ENCODE data around the gene MAPK11.
A peak's percentile ranks its signal among the peaks of the same experiment; 100 is the strongest.
"Not testable (repeated sequence)": the region's sequence is repeated elsewhere in the genome, so short reads cannot be mapped to it uniquely, and the experiment has no call there.

MAPK11 gene

GRCh38 chr22:50275181-50276055, 5.2 kb upstream of the MAPK11 start:
- peaks cover 44% of the 10 kb centered on the region for H3K36me3 ChIP-seq (ENCODE audit: control insufficient read depth, insufficient read depth, low read length)
- H3K4me3 ChIP-seq (ENCODE audit: insufficient read depth, low read depth, low read length): no peak overlapping the region
- H3K27me3 ChIP-seq (ENCODE audit: control insufficient read depth, insufficient read depth, low read length, poor library complexity, severe bottlenecking): peaks cover 12% of the 10 kb centered on the region
- peaks cover 31% of the 10 kb centered on the region for H3K4me1 ChIP-seq (ENCODE audit: control insufficient read depth, insufficient read depth, low read length)
- WGBS, 2 experiments: 94% methylated on average over 43 of the region's 43 CpGs
- H3K27ac ChIP-seq (ENCODE audit: insufficient read depth, low read depth, low read length, poor library complexity, severe bottlenecking): peak overlapping the region; percentile 6
- H3K9me3 ChIP-seq (ENCODE audit: control insufficient read depth, low read length): no peaks in the 10 kb centered on the region

- Histone ChIP-seq H3K27ac (ENCODE audit: insufficient read depth, low read depth, low read length, poor library complexity, severe bottlenecking) (no peak overlapping the region), H3K4me3 (ENCODE audit: insufficient read depth, low read depth, low read length) (no peak overlapping the region), H3K4me1 (ENCODE audit: control insufficient read depth, insufficient read depth, low read length) (peaks cover 35% of the 10 kb centered on the region), H3K9me3 (ENCODE audit: control insufficient read depth, low read length) (no peaks in the 10 kb centered on the region), H3K27me3 (ENCODE audit: control insufficient read depth, insufficient read depth, low read length, poor library complexity, severe bottlenecking) (peaks cover 18% of the 10 kb centered on the region), H3K36me3 (ENCODE audit: control insufficient read depth, insufficient read depth, low read length) (peaks cover 44% of the 10 kb centered on the region)
- 85 to 87% methylated on average over 7 of the region's 7 CpGs for WGBS, 2 experiments
Observed at GRCh38 chr22:50274771-50275170, 4.6 kb upstream of the MAPK11 start.

- 71 to 73% methylated on average over 6 of the region's 7 CpGs for WGBS, 2 experiments
- H3K4me1 ChIP-seq (ENCODE audit: control insufficient read depth, insufficient read depth, low read length): peaks cover 40% of the 10 kb centered on the region
- no peak overlapping the region for H3K4me3 ChIP-seq (ENCODE audit: insufficient read depth, low read depth, low read length)
- peaks cover 43% of the 10 kb centered on the region for H3K36me3 ChIP-seq (ENCODE audit: control insufficient read depth, insufficient read depth, low read length)
- H3K9me3 ChIP-seq (ENCODE audit: control insufficient read depth, low read length): no peaks in the 10 kb centered on the region
- no peak overlapping the region for H3K27ac ChIP-seq (ENCODE audit: insufficient read depth, low read depth, low read length, poor library complexity, severe bottlenecking)
- H3K27me3 ChIP-seq (ENCODE audit: control insufficient read depth, insufficient read depth, low read length, poor library complexity, severe bottlenecking): peaks cover 23% of the 10 kb centered on the region
Observed at GRCh38 chr22:50274311-50274710, 4.1 kb upstream of the MAPK11 start.

GRCh38 chr22:50273781-50274180, 3.6 kb upstream of the MAPK11 start:
- WGBS, 2 experiments: 86 to 88% methylated on average over 10 of the region's 10 CpGs
- Histone ChIP-seq H3K27me3 (ENCODE audit: control insufficient read depth, insufficient read depth, low read length, poor library complexity, severe bottlenecking) (peaks cover 28% of the 10 kb centered on the region), H3K36me3 (ENCODE audit: control insufficient read depth, insufficient read depth, low read length) (peaks cover 38% of the 10 kb centered on the region), H3K4me1 (ENCODE audit: control insufficient read depth, insufficient read depth, low read length) (peaks cover 40% of the 10 kb centered on the region)
- H3K27ac ChIP-seq (ENCODE audit: insufficient read depth, low read depth, low read length, poor library complexity, severe bottlenecking); H3K4me3 ChIP-seq (ENCODE audit: insufficient read depth, low read depth, low read length); H3K9me3 ChIP-seq (ENCODE audit: control insufficient read depth, low read length): not testable (repeated sequence)

GRCh38 chr22:50273352-50273751, 3.2 kb upstream of the MAPK11 start:
- 90 to 96% methylated on average over 11 of the region's 11 CpGs for WGBS, 2 experiments

GRCh38 chr22:50272044-50272802, 2.0 kb upstream of the MAPK11 start:
- Histone ChIP-seq H3K9me3 (ENCODE audit: control insufficient read depth, low read length) (no peaks in the 10 kb centered on the region), H3K36me3 (ENCODE audit: control insufficient read depth, insufficient read depth, low read length) (peaks cover 22% of the 10 kb centered on the region), H3K4me1 (ENCODE audit: control insufficient read depth, insufficient read depth, low read length) (peaks cover 40% of the 10 kb centered on the region), H3K27ac (ENCODE audit: insufficient read depth, low read depth, low read length, poor library complexity, severe bottlenecking) (no peak overlapping the region), H3K4me3 (ENCODE audit: insufficient read depth, low read depth, low read length) (peak overlapping the region; percentile 14), H3K27me3 (ENCODE audit: control insufficient read depth, insufficient read depth, low read length, poor library complexity, severe bottlenecking) (peaks cover 44% of the 10 kb centered on the region)
- WGBS, 2 experiments: 22 to 24% methylated on average over 26 of the region's 26 CpGs

More at GRCh38 chr22:50273352-50273751, 3.2 kb upstream of the MAPK11 start:
- not testable (repeated sequence) for H3K4me3 ChIP-seq (ENCODE audit: insufficient read depth, low read depth, low read length); H3K9me3 ChIP-seq (ENCODE audit: control insufficient read depth, low read length); H3K27ac ChIP-seq (ENCODE audit: insufficient read depth, low read depth, low read length, poor library complexity, severe bottlenecking)
- peaks cover 33% of the 10 kb centered on the region for H3K36me3 ChIP-seq (ENCODE audit: control insufficient read depth, insufficient read depth, low read length)
- H3K27me3 ChIP-seq (ENCODE audit: control insufficient read depth, insufficient read depth, low read length, poor library complexity, severe bottlenecking): peaks cover 33% of the 10 kb centered on the region
- peaks cover 40% of the 10 kb centered on the region for H3K4me1 ChIP-seq (ENCODE audit: control insufficient read depth, insufficient read depth, low read length)

- H3K4me1 ChIP-seq (ENCODE audit: control insufficient read depth, insufficient read depth, low read length): peaks cover 40% of the 10 kb centered on the region
- H3K36me3 ChIP-seq (ENCODE audit: control insufficient read depth, insufficient read depth, low read length): peaks cover 16% of the 10 kb centered on the region
- WGBS, 2 experiments: 1% methylated on average over 45 of the region's 45 CpGs
Observed at GRCh38 chr22:50271519-50271970, 1.4 kb upstream of the MAPK11 start.

GRCh38 chr22:50270666-50271394, 650 bp upstream of the MAPK11 start:
- no peak overlapping the region for H3K27ac ChIP-seq (ENCODE audit: insufficient read depth, low read depth, low read length, poor library complexity, severe bottlenecking)
- 4 to 5% methylated on average over 53 of the region's 53 CpGs for WGBS, 2 experiments
- H3K4me1 ChIP-seq (ENCODE audit: control insufficient read depth, insufficient read depth, low read length): peaks cover 40% of the 10 kb centered on the region
- no peaks in the 10 kb centered on the region for H3K9me3 ChIP-seq (ENCODE audit: control insufficient read depth, low read length)
- H3K4me3 ChIP-seq (ENCODE audit: insufficient read depth, low read depth, low read length): peak overlapping the region; percentile 38
- peaks cover 57% of the 10 kb centered on the region for H3K27me3 ChIP-seq (ENCODE audit: control insufficient read depth, insufficient read depth, low read length, poor library complexity, severe bottlenecking)
- H3K36me3 ChIP-seq (ENCODE audit: control insufficient read depth, insufficient read depth, low read length): peaks cover 9% of the 10 kb centered on the region

More at GRCh38 chr22:50271519-50271970, 1.4 kb upstream of the MAPK11 start:
- Histone ChIP-seq H3K4me3 (ENCODE audit: insufficient read depth, low read depth, low read length) (peak overlapping the region; percentile 29), H3K27ac (ENCODE audit: insufficient read depth, low read depth, low read length, poor library complexity, severe bottlenecking) (peak overlapping the region; percentile 36), H3K9me3 (ENCODE audit: control insufficient read depth, low read length) (no peaks in the 10 kb centered on the region), H3K27me3 (ENCODE audit: control insufficient read depth, insufficient read depth, low read length, poor library complexity, severe bottlenecking) (peaks cover 51% of the 10 kb centered on the region)

GRCh38 chr22:50269573-50269969, 609 bp downstream of the MAPK11 start:
- peak overlapping the region; percentile 31 for H3K4me3 ChIP-seq (ENCODE audit: insufficient read depth, low read depth, low read length)
- 20 to 22% methylated on average over 18 of the region's 18 CpGs for WGBS, 2 experiments
- peaks cover 35% of the 10 kb centered on the region for H3K4me1 ChIP-seq (ENCODE audit: control insufficient read depth, insufficient read depth, low read length)
- H3K27ac ChIP-seq (ENCODE audit: insufficient read depth, low read depth, low read length, poor library complexity, severe bottlenecking): no peak overlapping the region
- peaks cover 60% of the 10 kb centered on the region for H3K27me3 ChIP-seq (ENCODE audit: control insufficient read depth, insufficient read depth, low read length, poor library complexity, severe bottlenecking)
- H3K9me3 ChIP-seq (ENCODE audit: control insufficient read depth, low read length): no peaks in the 10 kb centered on the region
- no peaks in the 10 kb centered on the region for H3K36me3 ChIP-seq (ENCODE audit: control insufficient read depth, insufficient read depth, low read length)
